Measurements from ENCODE around the gene FAM237B.

DNA sequence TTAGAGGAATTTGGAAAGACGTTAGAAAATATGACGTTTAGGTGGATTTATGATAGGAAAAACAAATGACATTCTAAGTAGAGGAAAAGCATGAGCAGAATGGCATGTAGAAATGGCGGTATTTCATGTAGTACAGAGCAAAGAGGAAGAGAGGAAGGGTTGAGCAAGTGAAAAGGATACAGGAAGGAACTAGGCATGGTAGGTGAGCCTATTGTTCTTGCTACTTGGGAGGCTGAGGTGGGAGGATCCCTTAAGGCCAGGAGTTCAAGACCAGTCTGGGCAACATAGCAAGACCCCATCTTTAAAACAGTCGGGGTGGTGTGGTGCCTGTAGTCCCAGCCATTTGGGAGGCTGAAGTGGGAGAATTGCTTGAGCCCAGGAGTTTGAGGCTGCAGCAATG lies 26.7 kb upstream of the FAM237B start:
- TF ChIP-seq, protein P1, sequence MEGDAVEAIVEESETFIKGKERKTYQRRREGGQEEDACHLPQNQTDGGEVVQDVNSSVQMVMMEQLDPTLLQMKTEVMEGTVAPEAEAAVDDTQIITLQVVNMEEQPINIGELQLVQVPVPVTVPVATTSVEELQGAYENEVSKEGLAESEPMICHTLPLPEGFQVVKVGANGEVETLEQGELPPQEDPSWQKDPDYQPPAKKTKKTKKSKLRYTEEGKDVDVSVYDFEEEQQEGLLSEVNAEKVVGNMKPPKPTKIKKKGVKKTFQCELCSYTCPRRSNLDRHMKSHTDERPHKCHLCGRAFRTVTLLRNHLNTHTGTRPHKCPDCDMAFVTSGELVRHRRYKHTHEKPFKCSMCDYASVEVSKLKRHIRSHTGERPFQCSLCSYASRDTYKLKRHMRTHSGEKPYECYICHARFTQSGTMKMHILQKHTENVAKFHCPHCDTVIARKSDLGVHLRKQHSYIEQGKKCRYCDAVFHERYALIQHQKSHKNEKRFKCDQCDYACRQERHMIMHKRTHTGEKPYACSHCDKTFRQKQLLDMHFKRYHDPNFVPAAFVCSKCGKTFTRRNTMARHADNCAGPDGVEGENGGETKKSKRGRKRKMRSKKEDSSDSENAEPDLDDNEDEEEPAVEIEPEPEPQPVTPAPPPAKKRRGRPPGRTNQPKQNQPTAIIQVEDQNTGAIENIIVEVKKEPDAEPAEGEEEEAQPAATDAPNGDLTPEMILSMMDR (IDR thresholded peaks at IDR 0.05 in 4 of 5, conservative IDR thresholded peaks at IDR 0.05 in 1 of 5): no peak
- TF ChIP-seq POLR2A (IDR thresholded peaks at IDR 0.05): no peak

Measured in gastrocnemius medialis (tissue), 4 donors.